Cardiac muscle cell (in vitro differentiated cells and primary cell): Measurements from ENCODE around the gene ITPR2. TPM values are rescaled to one million over a fixed set of nuclear protein-coding genes. Genes with fewer than 3 reads are reported as not detected.

Experiments
- DNase-seq, 2 donors: peaks; one replicate each; pipeline versions ENCODE4 v3.0.0 to v3.0.0-alpha.2; 2010 to 2017; ENCODE audit warnings: low read depth in 1 of 2, low spot score in 1 of 2
- H3K27ac ChIP-seq: fragments of 200-600 bp; sonication (generic); 2 replicates; pipeline ENCODE4 v1.5.1; 2016
- H3K27me3 ChIP-seq: fragments of 200-600 bp; sonication (generic); 2 replicates; pipeline ENCODE4 v1.6.0; 2016; ENCODE audit warnings: control low read depth
- H3K36me3 ChIP-seq: fragments of 200-600 bp; sonication (generic); 2 replicates; pipeline ENCODE4 v1.5.1; 2016; ENCODE audit warnings: control low read depth
- H3K4me1 ChIP-seq: fragments of 200-600 bp; sonication (generic); 2 replicates; pipeline ENCODE4 v1.8.1; 2017; ENCODE audit warnings: low read depth, mild to moderate bottlenecking, mixed run types
- H3K4me3 ChIP-seq: fragments of 200-600 bp; sonication (generic); 2 replicates; pipeline ENCODE4 v1.5.1; 2016; ENCODE audit warnings: mild to moderate bottlenecking
- H3K9me3 ChIP-seq: fragments of 200-600 bp; sonication (generic); 2 replicates; pipeline ENCODE4 v1.5.1; 2017; ENCODE audit warnings: low read depth, mild to moderate bottlenecking, control low read depth
- CTCF ChIP-seq: IDR thresholded peaks from 2 replicates; pipeline ENCODE4 v1.5.1; 2012; ENCODE audit warnings: low read depth, mild to moderate bottlenecking, low read length
- polyA plus RNA-seq: library from polyadenylated mRNA; unstranded; fragments of >200 nt; fragmentation: Nextera tagmentation; extraction: Ambion mirVana; gene quantifications from 2 replicates; pipeline ENCODE4 v1.2.1, GENCODE V29; 2016
- total RNA-seq: library from RNA; depleted of rRNA; stranded (reverse); fragments of >200 nt; gene quantifications from 2 replicates; pipeline ENCODE4 v1.2.3, GENCODE V29; 2016

ITPR2 gene
- total and polyA plus RNA-seq, 2 experiments from 2014 or later, result 4.8 to 5.1 TPM

- no peaks in the 10 kb centered on the region for H3K4me1 ChIP-seq
- no peaks in the 10 kb centered on the region for H3K36me3 ChIP-seq
- peaks cover 19% of the 10 kb centered on the region for H3K27me3 ChIP-seq
- H3K4me3 ChIP-seq, result no peak overlapping the region
- TF ChIP-seq CTCF, result no peak
- H3K9me3 ChIP-seq, result no peaks in the 10 kb centered on the region
- DNase-seq, result no peak
- H3K27ac ChIP-seq, result no peak overlapping the region
Observed at GRCh38 chr12:26380897-26381296, 452.1 kb downstream of the ITPR2 start.

GRCh38 chr12:26379777-26380467, 453.1 kb downstream of the ITPR2 start:
- DNase-seq, result no peak
- H3K36me3 ChIP-seq, result no peaks in the 10 kb centered on the region
- H3K27ac ChIP-seq, result no peak overlapping the region
- H3K9me3 ChIP-seq, result no peaks in the 10 kb centered on the region
- no peak for TF ChIP-seq CTCF
- H3K27me3 ChIP-seq, result peaks cover 17% of the 10 kb centered on the region
- H3K4me1 ChIP-seq, result no peaks in the 10 kb centered on the region
- no peak overlapping the region for H3K4me3 ChIP-seq

DNA sequence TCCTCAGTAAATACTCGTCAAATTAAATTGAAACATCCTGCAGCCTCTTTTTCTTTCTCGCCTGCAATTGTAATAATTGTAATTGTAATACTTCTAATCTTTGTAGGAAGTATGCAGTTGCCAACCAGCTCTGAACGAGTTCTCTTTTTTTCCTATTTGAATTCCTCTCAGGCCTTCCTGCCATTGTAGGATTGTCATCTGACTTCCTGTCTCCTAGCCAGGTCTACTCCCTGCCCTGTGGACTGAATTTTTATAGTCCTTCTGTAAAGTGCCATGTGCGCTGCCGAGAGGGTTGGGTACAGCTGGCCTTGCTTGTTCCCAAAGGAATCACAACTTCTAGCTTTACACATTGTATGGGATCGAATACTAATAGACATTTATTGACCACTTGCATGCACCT, 454.3 kb downstream of the ITPR2 start:
- Histone ChIP-seq H3K27me3 (peaks cover 15% of the 10 kb centered on the region), H3K4me3 (no peak overlapping the region), H3K9me3 (no peaks in the 10 kb centered on the region), H3K4me1 (no peaks in the 10 kb centered on the region), H3K36me3 (no peaks in the 10 kb centered on the region), H3K27ac (no peak overlapping the region)
- peak in 1 of 2 donors; percentile 9 for DNase-seq
- no peak for TF ChIP-seq CTCF

DNA sequence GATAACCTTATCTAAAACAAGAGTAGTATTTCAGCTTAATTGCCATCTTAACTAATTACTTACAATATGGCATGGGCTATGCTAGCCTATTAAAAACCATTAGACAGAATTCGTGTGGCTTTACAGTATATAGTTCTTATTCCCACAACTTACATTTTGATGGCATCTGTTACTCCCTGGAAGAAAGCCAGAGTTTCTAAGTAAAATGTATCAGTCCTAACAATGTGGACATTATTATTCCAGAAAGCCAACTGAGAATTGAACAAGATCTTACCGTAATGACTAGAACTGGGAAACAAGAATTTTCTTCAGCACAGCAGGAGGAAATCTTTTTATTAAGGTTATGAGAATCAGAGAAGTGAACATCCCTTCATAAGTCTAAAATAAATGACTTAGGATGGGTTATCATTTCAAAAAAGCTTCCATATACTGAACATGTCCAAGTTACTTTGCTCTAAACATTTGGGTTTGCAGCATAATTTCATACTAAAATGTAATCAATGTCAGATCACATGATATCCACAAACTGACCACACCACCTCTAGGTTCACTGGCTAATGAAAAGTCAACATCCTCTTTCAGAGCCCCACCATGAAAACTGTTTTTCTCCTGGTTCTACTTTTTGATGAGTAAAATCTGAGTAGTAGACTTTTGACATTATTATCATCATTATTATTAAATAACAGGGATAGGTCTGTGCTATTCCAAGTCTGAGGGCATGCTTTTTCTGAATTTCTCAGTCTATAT, 457.9 kb downstream of the ITPR2 start:
- Histone ChIP-seq H3K36me3 (no peaks in the 10 kb centered on the region), H3K4me3 (no peak overlapping the region), H3K4me1 (no peaks in the 10 kb centered on the region), H3K27ac (no peak overlapping the region), H3K27me3 (peaks cover 15% of the 10 kb centered on the region), H3K9me3 (no peaks in the 10 kb centered on the region)
- no peak for TF ChIP-seq CTCF
- DNase-seq, result peak in 1 of 2 donors; percentile 54

DNA sequence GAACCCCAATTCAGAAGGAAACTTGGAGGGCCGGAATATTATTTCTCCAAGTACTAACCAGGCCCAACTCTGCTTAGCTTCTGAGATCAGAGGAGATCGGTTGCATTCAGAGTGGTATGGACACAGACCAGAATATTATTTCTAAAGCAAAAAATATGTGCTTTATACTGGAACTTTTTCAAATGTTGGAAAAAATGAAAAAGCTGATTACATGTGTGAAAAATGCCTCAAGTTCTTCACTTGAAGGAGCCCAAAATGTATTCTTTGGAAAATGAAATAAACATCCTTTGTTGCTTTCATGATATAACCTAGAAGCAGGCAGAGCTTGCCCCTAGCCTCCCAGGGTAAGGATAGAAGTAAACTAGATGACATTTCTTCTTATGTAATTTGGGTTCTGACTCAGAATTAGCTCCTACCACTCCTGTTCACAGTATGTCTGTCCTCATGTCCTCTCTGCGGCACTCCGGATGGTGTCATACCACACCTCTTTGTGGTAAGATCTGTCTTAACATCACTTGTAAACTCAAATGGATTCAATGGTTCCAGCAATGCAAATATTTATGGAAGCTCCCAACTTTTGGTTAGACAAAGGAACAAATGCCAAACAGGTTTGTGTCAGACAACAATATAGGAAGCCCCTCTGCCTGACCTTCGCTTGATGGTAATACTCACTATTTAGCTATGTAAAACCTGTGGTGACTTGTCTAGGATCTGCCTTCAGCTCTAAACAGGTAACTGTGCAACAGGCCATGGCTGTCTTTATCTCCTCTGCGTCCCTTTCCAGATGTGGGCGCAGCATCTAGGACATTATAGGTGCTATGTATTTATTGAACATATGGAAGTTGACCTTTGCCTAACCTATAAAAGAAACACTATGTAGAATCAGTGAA, 459.1 kb downstream of the ITPR2 start:
- no peak for TF ChIP-seq CTCF
- Histone ChIP-seq H3K9me3 (no peaks in the 10 kb centered on the region), H3K27ac (no peak overlapping the region), H3K4me1 (no peaks in the 10 kb centered on the region), H3K36me3 (no peaks in the 10 kb centered on the region), H3K27me3 (peaks cover 15% of the 10 kb centered on the region), H3K4me3 (no peak overlapping the region)
- DNase-seq, result no peak
